ENCODE measurements around the gene YAP1.

DNA sequence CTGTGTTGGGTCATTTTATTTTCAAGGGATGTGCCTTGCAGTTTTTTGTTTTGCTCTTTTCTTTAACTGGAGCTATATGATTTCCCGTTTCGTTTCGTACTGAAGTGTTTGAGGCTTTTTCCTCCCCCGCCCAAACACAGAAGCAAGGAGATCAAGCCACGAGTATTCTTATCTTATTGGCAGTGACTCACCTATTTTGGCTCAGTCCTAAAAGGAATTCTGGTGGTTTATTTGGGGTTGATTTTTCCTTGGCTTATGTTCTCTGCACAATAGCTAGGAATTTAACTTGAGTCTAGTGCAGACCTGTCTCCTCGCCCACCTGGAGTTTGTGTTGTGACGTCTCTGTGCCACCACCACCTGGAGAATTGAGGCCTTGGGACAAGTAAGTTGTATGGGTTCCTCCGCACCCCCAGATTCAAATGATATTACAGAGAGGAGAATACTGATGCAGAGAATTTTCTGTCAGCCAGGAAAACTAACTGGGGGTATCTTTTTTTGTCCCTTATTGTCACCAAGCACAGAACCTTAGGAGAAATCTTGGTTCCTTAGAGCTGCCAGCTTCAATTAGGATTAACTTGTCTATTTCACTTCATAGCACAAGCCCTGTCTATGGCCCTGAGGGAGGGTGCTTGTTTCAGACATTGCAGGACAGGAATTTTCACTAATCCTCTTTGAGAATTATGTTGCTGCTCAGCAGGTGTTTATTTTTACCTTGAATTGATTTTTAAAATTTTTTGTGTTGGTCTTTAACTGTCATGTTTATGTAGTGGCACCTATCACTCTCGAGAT lies 116.6 kb downstream of the YAP1 start:
- TF ChIP-seq, protein P1, sequence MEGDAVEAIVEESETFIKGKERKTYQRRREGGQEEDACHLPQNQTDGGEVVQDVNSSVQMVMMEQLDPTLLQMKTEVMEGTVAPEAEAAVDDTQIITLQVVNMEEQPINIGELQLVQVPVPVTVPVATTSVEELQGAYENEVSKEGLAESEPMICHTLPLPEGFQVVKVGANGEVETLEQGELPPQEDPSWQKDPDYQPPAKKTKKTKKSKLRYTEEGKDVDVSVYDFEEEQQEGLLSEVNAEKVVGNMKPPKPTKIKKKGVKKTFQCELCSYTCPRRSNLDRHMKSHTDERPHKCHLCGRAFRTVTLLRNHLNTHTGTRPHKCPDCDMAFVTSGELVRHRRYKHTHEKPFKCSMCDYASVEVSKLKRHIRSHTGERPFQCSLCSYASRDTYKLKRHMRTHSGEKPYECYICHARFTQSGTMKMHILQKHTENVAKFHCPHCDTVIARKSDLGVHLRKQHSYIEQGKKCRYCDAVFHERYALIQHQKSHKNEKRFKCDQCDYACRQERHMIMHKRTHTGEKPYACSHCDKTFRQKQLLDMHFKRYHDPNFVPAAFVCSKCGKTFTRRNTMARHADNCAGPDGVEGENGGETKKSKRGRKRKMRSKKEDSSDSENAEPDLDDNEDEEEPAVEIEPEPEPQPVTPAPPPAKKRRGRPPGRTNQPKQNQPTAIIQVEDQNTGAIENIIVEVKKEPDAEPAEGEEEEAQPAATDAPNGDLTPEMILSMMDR (IDR thresholded peaks at IDR 0.05), result no peak
- no peak for TF ChIP-seq POLR2A (IDR thresholded peaks at IDR 0.05)

Data from uterus (tissue), 2 donors.